ENCODE results near the gene ENO1.
A peak's percentile ranks its signal among the peaks of the same experiment; 100 is the strongest.

ENO1 gene

DNA sequence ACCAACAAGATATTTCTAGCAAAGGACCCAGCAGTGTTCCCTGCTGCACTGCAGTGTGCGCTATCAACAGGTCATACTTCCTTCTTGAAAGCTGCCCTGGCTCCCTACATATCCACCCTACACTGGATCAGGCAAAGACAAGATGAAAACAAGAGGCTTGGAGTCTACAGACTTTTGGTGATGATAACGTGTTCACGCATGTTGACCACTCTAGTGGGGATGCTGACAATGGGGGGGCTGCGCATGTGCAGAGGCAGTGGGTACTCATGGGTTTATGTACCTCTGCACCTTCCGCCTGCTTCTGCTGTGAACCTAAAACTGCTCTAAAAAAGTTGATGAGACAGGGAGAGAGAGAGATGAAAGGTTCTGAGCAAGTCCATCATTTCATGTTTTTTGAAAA, 5.5 kb downstream of the ENO1 start:
- TF ChIP-seq, protein P1, sequence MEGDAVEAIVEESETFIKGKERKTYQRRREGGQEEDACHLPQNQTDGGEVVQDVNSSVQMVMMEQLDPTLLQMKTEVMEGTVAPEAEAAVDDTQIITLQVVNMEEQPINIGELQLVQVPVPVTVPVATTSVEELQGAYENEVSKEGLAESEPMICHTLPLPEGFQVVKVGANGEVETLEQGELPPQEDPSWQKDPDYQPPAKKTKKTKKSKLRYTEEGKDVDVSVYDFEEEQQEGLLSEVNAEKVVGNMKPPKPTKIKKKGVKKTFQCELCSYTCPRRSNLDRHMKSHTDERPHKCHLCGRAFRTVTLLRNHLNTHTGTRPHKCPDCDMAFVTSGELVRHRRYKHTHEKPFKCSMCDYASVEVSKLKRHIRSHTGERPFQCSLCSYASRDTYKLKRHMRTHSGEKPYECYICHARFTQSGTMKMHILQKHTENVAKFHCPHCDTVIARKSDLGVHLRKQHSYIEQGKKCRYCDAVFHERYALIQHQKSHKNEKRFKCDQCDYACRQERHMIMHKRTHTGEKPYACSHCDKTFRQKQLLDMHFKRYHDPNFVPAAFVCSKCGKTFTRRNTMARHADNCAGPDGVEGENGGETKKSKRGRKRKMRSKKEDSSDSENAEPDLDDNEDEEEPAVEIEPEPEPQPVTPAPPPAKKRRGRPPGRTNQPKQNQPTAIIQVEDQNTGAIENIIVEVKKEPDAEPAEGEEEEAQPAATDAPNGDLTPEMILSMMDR (IDR thresholded peaks at IDR 0.05; ENCODE audit: low read depth, low read length), result no peak
- H3K4me3 ChIP-seq (ENCODE audit: low read depth, low read length), result peak overlapping the region; percentile 16

DNA sequence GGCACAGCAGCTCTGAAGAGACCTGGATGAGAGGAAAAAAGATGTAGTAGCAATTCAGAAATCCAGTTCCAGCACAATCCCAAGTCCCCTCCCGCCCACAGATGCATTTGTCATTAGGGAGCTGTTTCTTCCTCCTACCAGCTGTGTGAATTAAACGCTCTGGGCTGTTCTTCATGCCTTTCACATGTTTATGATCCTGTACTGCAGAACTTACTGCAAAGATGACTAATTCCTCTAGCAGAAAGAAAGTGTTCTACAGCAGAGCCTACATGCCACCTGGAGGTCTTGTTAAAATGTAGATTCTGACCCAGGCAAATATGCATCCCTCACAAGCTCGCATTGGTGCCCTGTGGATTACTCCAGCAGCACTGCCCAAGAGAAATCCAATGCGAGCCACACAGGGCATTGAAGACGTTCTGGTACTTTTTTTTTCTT, 6.5 kb downstream of the ENO1 start:
- TF ChIP-seq, protein P1 (IDR thresholded peaks at IDR 0.05; ENCODE audit: low read depth, low read length), result no peak
- H3K4me3 ChIP-seq (ENCODE audit: low read depth, low read length), result no peak overlapping the region

DNA sequence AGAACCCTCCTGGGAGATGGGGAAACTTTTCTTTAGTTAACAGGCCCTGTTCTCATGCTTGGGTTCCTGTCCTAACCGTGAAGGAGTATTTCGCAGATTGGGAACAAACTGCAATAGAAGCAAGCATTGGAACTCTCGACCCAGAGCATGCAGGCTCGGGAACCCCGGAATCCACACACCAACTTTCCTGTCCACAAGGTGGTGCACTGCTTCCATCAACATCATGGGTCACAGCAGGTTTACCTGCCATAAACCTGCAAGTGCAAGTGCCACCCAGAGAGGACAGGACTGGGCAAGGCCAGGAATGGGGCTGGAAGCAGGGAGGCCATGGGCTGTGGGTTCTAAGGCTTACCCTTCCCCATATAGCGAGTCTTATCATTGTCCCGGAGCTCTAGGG, 6.9 kb downstream of the ENO1 start:
- TF ChIP-seq, protein P1 (IDR thresholded peaks at IDR 0.05; ENCODE audit: low read depth, low read length), result no peak
- no peak overlapping the region for H3K4me3 ChIP-seq (ENCODE audit: low read depth, low read length)

DNA sequence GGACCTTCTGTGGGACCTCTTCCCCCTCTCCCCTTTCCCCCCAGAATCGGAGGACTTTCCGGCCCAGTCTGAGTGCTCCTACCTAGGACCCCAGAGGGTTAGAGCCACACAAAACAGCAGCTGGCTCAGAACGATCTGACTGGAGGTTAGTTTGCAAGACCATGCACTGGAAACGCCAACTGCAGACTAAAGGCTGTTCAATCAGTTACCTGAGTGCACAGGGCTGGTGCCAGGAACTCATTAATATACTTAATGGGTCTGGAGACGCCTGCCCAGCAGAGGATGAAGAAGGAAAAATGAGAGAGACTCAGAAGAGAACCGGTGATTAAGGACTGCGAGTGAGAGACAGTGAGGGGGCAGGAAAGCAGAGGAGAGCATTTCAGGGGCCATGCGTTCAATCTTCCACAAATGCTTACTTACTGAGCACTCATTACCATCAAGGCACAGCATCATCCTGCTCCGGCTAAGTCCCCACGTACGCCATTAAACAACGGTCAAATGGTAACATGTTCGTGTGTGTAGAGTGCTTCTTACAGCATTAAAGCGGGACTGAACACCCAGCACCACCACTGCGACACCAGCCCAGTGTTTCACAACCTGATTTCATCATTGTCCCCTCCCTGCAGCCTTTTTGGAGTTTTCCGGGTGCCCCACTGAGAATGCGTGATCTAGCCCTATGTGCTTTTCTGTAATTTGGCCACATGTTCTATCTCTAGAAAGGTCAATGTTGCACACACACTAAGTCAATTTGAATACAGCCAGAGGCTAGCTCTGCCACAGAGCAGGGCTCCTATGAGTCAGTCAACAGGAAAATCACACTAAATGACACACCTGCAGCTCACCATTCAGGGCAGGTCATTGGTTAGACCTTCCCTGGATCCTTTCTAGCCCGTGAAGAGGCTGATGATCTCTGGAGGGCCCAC, 7.6 kb downstream of the ENO1 start:
- H3K4me3 ChIP-seq (ENCODE audit: low read depth, low read length), result no peak overlapping the region
- TF ChIP-seq, protein P1 (IDR thresholded peaks at IDR 0.05; ENCODE audit: low read depth, low read length), result no peak

DNA sequence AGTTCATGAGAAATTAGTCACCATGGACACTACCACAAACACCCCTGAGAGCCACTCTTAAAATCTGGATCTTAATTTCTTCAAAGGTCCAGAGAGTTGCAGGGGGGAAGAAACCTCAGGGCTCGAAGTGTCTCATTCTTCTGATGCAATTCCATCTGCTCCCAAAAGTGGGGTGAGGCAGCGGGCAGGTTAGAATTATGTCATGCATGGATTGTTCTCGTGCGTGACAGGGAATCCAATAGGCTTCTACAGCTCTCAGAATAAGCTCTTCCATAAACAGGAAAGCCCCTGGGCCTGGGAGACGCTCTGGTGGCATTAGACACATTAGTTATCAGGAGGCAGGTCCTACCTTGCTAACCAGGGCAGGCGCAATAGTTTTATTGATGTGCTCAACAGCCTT, 8.4 kb downstream of the ENO1 start:
- H3K4me3 ChIP-seq (ENCODE audit: low read depth, low read length), result no peak overlapping the region
- TF ChIP-seq, protein P1 (IDR thresholded peaks at IDR 0.05; ENCODE audit: low read depth, low read length), result no peak

DNA sequence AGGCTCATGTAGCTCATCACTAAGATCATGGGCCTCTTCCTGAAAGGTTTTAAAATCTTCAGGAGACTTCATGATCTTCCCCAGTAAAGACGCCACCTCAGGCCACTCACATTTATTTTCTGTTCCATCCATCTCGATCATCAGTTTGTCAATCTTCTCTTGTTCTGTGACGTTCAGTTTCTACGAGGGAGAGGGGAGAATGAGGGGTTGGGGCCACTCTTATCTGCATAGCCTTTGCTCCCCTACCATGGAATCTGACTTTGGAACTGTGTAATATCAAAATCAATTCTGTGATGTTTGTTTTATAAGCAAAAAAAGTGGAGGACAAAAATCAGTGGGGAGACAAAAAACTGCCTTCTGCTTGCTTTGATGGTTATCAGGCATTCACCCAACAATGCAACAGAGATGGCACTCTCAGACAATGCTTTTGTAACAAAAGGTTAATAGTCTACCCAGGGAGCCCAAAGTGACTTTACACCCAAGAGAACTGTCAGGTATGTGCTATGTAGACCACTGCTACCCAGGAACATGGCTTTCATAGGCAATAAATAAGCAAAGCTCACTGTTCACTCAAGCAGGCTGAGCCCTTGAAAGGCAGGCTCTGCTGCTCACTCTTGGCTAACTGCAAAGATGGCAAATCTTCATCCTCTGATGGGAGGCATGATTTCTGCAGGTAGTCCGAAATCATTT, 10.5 kb downstream of the ENO1 start:
- no peak overlapping the region for H3K4me3 ChIP-seq (ENCODE audit: low read depth, low read length)
- TF ChIP-seq, protein P1 (IDR thresholded peaks at IDR 0.05; ENCODE audit: low read depth, low read length), result no peak

Measured in WI38 (cell line).